Inflammatory macrophage treated with lipopolysaccharide for 4 hours (primary cell): ENCODE results near the gene ORM1.

ENCODE experiments used
- DNase-seq: peaks from one replicate; pipeline ENCODE4 v3.0.0-alpha.2; 2020

The ORM1 gene

GRCh38 chr9:114367772-114368569 lies 45.1 kb downstream of the ORM1 start:
- no peak for DNase-seq

- no peak for DNase-seq
These were observed 46.6 kb downstream of the ORM1 start for GRCh38 chr9:114369216-114370130.

- no peak for DNase-seq
These were observed 47.5 kb downstream of the ORM1 start for GRCh38 chr9:114370251-114370967.

- DNase-seq: no peak
These were observed 48.0 kb downstream of the ORM1 start for GRCh38 chr9:114370968-114371320.

GRCh38 chr9:114371343-114371944 lies 48.5 kb downstream of the ORM1 start:
- DNase-seq: no peak

GRCh38 chr9:114371973-114372917 lies 49.3 kb downstream of the ORM1 start:
- DNase-seq: peak; percentile 60

GRCh38 chr9:114372921-114373448 lies 50.1 kb downstream of the ORM1 start:
- peak; percentile 86 for DNase-seq

GRCh38 chr9:114373960-114374730 lies 51.2 kb downstream of the ORM1 start:
- no peak for DNase-seq

GRCh38 chr9:114374936-114375335 lies 52.0 kb downstream of the ORM1 start:
- no peak for DNase-seq

- no peak for DNase-seq
These were observed 52.7 kb downstream of the ORM1 start for GRCh38 chr9:114375386-114376175.
